GM12878 (cell line): Measurements from ENCODE around the gene CSTF1. TPM values are rescaled to one million over a fixed set of nuclear protein-coding genes. Genes with fewer than 3 reads are reported as not detected.

Source experiments
- ATAC-seq: fragments of 200-7000 bp; cut with Tn5 transposase; 3 replicates; pipeline ENCODE4 v1.9.1; 2020; ENCODE audit warnings: mild to moderate bottlenecking, moderate library complexity
- BruUV-seq: library from RNA; stranded (reverse); fragments of 400-500 nt; replicated peaks from 2 replicates; lab custom pipeline; 2021; lab: Mats Ljungman, UMichigan
- CTCF ChIA-PET: fragments of 300-600 bp; sonication (Branson Sonifier 250); formaldehyde crosslinking; extraction: SDS; loops from one replicate; lab custom pipeline; 2021; ENCODE audit warnings: inconsistent platforms; lab: Yijun Ruan, JAX
- POLR2A ChIA-PET: fragments of 350-600 bp; formaldehyde crosslinking; extraction: SDS; loops from one replicate; lab custom pipeline; 2021; ENCODE audit warnings: inconsistent platforms; lab: Charles Lee
- RAD21 ChIA-PET: fragments of 300-600 bp; sonication (Branson Sonifier 250); formaldehyde crosslinking; loops from one replicate; lab custom pipeline; 2023; ENCODE audit warnings: antibody characterized with exemption; ENCODE audit not compliant: unreplicated experiment; lab: Charles Lee
- SMC1A ChIA-PET: fragments of 300-600 bp; sonication (Branson Sonifier 250); formaldehyde crosslinking; loops from one replicate; lab custom pipeline; 2023; ENCODE audit not compliant: unreplicated experiment, uncharacterized antibody; lab: Charles Lee
- DNase-seq: peaks from one replicate; pipeline ENCODE4 v3.0.0-alpha.2; 2011; ENCODE audit warnings: low read depth, low spot score
- FAIRE-seq: peaks from 3 replicates; lab custom pipeline; 2011; peaks lifted over from hg19 to GRCh38; lab: Jason Lieb, UNC
- H2AFZ ChIP-seq: 2 replicates; pipeline ENCODE4 v1.6.0; 2011; ENCODE audit warnings: low read depth, low read length, control low read depth; ENCODE audit not compliant: control insufficient read depth
- H3K27ac ChIP-seq: 2 replicates; pipeline ENCODE4 v1.5.1; 2011; ENCODE audit warnings: control low read depth; ENCODE audit not compliant: control insufficient read depth, insufficient read depth
- H3K27me3 ChIP-seq, 2 experiments: replicated peaks in 1 of 2; 2 replicates each; pipeline versions ENCODE4 v1.6.0 to v1.6.1; 2011; ENCODE audit warnings: low read length in 1 of 2; ENCODE audit not compliant: control insufficient read depth in 2 of 2, insufficient read depth in 2 of 2
- H3K36me3 ChIP-seq, 2 experiments: 2 replicates each; pipeline ENCODE4 v1.5.1; 2011; ENCODE audit warnings: low read length in 1 of 2; ENCODE audit not compliant: control insufficient read depth in 2 of 2, insufficient read depth in 2 of 2
- H3K4me1 ChIP-seq: 2 replicates; pipeline ENCODE4 v1.6.1; 2011; ENCODE audit warnings: mild to moderate bottlenecking, low read length, moderate library complexity, mixed read lengths; ENCODE audit not compliant: control insufficient read depth, insufficient read depth
- H3K4me2 ChIP-seq: 2 replicates; pipeline ENCODE4 v1.6.0; 2011; ENCODE audit warnings: control low read depth; ENCODE audit not compliant: control insufficient read depth, insufficient read depth
- H3K4me3 ChIP-seq: fragments of 200-600 bp; sonication (generic); 2 replicates; pipeline ENCODE4 v1.5.1; 2016
- H3K79me2 ChIP-seq: 2 replicates; pipeline ENCODE4 v1.6.0; 2011; ENCODE audit warnings: low read length; ENCODE audit not compliant: control insufficient read depth, insufficient read depth
- H3K9ac ChIP-seq: 2 replicates; pipeline ENCODE4 v1.8.0; 2011; ENCODE audit warnings: low read length, control low read depth, mixed read lengths; ENCODE audit not compliant: control insufficient read depth, insufficient read depth
- H3K9me3 ChIP-seq: replicated peaks from 3 replicates; pipeline ENCODE4 v1.5.1; 2011; ENCODE audit warnings: mild to moderate bottlenecking, low read length; ENCODE audit not compliant: control insufficient read depth, insufficient read depth
- H4K20me1 ChIP-seq: 2 replicates; pipeline ENCODE4 v1.6.0; 2011; ENCODE audit not compliant: control insufficient read depth, insufficient read depth
- ATF7 ChIP-seq: fragments of 450-650 bp; IDR thresholded peaks from 2 replicates; pipeline ENCODE4 v1.6.1; 2016; ENCODE audit warnings: low read depth, mild to moderate bottlenecking
- BRCA1 ChIP-seq: IDR thresholded peaks from 2 replicates; pipeline ENCODE4 v1.6.1; 2011; ENCODE audit warnings: low read depth, low read length, improper control_type of control experiment
- CBFB ChIP-seq: IDR thresholded peaks from 2 replicates; pipeline ENCODE4 v1.6.1; 2016; ENCODE audit warnings: antibody characterized with exemption, low read depth
- CBX3 ChIP-seq: fragments of 200-600 bp; sonication (generic); IDR thresholded peaks from 2 replicates; pipeline ENCODE4 v1.6.1; 2016; ENCODE audit warnings: low read depth, borderline replicate concordance
- CREB1 ChIP-seq: IDR thresholded peaks from 2 replicates; pipeline ENCODE4 v1.6.1; 2012; ENCODE audit warnings: low read depth, mild to moderate bottlenecking, inconsistent platforms
- SIN3A ChIP-seq: IDR thresholded peaks from 2 replicates; pipeline ENCODE4 v1.6.1; 2012; ENCODE audit warnings: low read depth, low read length, improper control_type of control experiment
- SMAD1 ChIP-seq: fragments of 450-650 bp; IDR thresholded peaks from 2 replicates; pipeline ENCODE4 v1.6.1; 2018; ENCODE audit warnings: mild to moderate bottlenecking, low read depth; ENCODE audit not compliant: partially characterized antibody
- SMARCA5 ChIP-seq: fragments of 450-650 bp; IDR thresholded peaks from 2 replicates; pipeline ENCODE4 v1.6.1; 2017; ENCODE audit warnings: mild to moderate bottlenecking
- TAF1 ChIP-seq: IDR thresholded peaks from 2 replicates; pipeline ENCODE4 v1.6.1; 2011; ENCODE audit warnings: mild to moderate bottlenecking, low read depth, low read length, borderline replicate concordance
- TBL1XR1 ChIP-seq: IDR thresholded peaks from 2 replicates; pipeline ENCODE4 v1.6.1; 2012; ENCODE audit warnings: low read depth, low read length, improper control_type of control experiment
- ZNF217 ChIP-seq: fragments of 450-650 bp; IDR thresholded peaks from 2 replicates; pipeline ENCODE4 v1.6.1; 2017; ENCODE audit warnings: antibody characterized with exemption, mild to moderate bottlenecking
- ZNF274 ChIP-seq: IDR thresholded peaks from one replicate; pipeline ENCODE4 v1.8.0; 2011; ENCODE audit not compliant: insufficient read length, insufficient read depth
- WGBS: methylation state at CpG from one replicate; pipeline ENCODE4 v1.1.6; 2016; ENCODE audit warnings: low lambda C conversion rate; ENCODE audit not compliant: insufficient replicate concordance, insufficient coverage; ENCODE audit errors: missing lambda C conversion rate; 5-methylcytosine and 5-hydroxymethylcytosine counted together
- in situ Hi-C: fragments of 300-500 bp; cut with MboI; formaldehyde crosslinking; loops from 9 replicates; pipeline ENCODE4 v1.14.3; 2018; ENCODE audit warnings: mixed read lengths
- intact Hi-C: fragments of 100-400 bp; cut with micrococcal nuclease; formaldehyde crosslinking; loops from one replicate; pipeline ENCODE4 v1.14.2; 2022; ENCODE audit not compliant: unreplicated experiment
- polyA plus RNA-seq, 11 experiments: library from polyadenylated mRNA; depleted of rRNA in 4 of 11; unstranded in 6 of 11; stranded (reverse) in 5 of 11; fragments of >200 nt; fragmentation: Nextera tagmentation in 4 of 11; fragmentation: Illumina TruSeq in 1 of 11; extraction: Ambion mirVana in 4 of 11; extraction: Trizol in 1 of 11; gene quantifications; 1 replicate in 1 of 11; 2 replicates in 10 of 11; pipeline versions ENCODE4 v1.2.1 to v1.2.3, GENCODE V29; 2011 to 2016; ENCODE audit warnings: inconsistent platforms in 2 of 11, missing spikeins in 2 of 11, low read depth in 1 of 11
- total RNA-seq, 4 experiments: library from RNA; depleted of rRNA in 3 of 4; stranded (reverse); fragments of >200 nt in 3 of 4; fragmentation: Illumina TruSeq in 1 of 4; extraction: Trizol in 1 of 4; gene quantifications; 2 replicates each; pipeline versions ENCODE4 v1.2.1 to v1.2.3, GENCODE V29; 2013 to 2021

The CSTF1 gene
- total and polyA plus RNA-seq, 10 of the 15 experiments (the other 5 are each of a cell fraction or from before 2014, with no cell fraction given): 41.8 to 89.1 (median 50.1) TPM

- Histone ChIP-seq H3K27ac (no peak overlapping the region), H3K4me1 (no peaks in the 10 kb centered on the region), H2AFZ (no peak overlapping the region), H3K4me2 (no peak overlapping the region), H3K36me3 (no peaks in the 10 kb centered on the region), H3K9me3 (no peaks in the 10 kb centered on the region), H3K9ac (no peak overlapping the region), H3K27me3 (no peaks in the 10 kb centered on the region), H3K79me2 (no peaks in the 10 kb centered on the region), H4K20me1 (no peaks in the 10 kb centered on the region), H3K4me3 (no peak overlapping the region)
- WGBS: 73% methylated on average over 7 of the region's 7 CpGs
- no peak for DNase-seq
- ATAC-seq: no peak
- FAIRE-seq: no peak
- in situ Hi-C loops: no loop called here
- intact Hi-C loops: no loop called here
- no TSS peak for BruUV-seq
- ChIA-PET SMC1A (interaction anchor here (0.9 kb wide), 1 partner anchor 21 kb away, joined by 4 read pairs; no protein-coding TSS in a partner anchor), POLR2A (no interaction called here), CTCF (interaction anchor here (0.6 kb wide), 1 partner anchor 438 kb away, joined by 3 read pairs; no protein-coding TSS in a partner anchor), RAD21 (interaction anchor here (1.3 kb wide), 1 partner anchor 34 kb away, joined by 3 read pairs; no protein-coding TSS in a partner anchor)
- no peak for TF ChIP-seq BRCA1
- no peak for TF ChIP-seq CBFB
- no peak for TF ChIP-seq TBL1XR1
- no peak for TF ChIP-seq SIN3A
- no peak for TF ChIP-seq ATF7
- no peak for TF ChIP-seq CREB1
- TF ChIP-seq SMAD1: no peak
- TF ChIP-seq ZNF217: no peak
- TF ChIP-seq SMARCA5: no peak
- no peak for TF ChIP-seq ZNF274
- no peak for TF ChIP-seq TAF1
- no peak for TF ChIP-seq CBX3
Observed at GRCh38 chr20:56417402-56417801, 25.0 kb downstream of the CSTF1 start.
